ENCODE measurements around the gene AQP2. TPM values are rescaled to one million over a fixed set of nuclear protein-coding genes. Genes with fewer than 3 reads are reported as not detected.

Gene AQP2
- total and polyA plus RNA-seq, 2 donors from 2014 or later = 122 to 666 TPM

DNA sequence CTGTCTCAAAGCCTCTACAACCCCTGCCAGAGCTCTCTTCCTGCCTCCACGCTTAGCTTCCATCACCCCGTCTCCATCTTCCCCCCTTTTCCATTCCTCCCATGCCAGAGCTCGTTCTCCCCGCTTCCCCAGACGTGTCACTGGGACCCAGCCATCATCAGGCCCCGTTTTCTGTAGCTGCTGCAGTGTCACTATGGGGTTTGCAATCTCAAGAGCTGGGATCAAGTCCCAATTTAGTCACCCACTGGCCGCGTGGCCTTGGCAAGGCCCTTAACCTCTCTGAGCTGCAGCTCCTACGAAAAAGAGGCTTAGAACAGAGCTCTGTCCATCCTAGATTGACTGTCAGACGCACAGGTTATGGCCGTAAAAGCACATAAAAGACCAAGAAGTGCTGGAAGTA is 45.9 kb upstream of the AQP2 start:
- Histone ChIP-seq H3K27me3 (ENCODE audit: control insufficient read depth, insufficient read depth, low read length) (no peaks in the 10 kb centered on the region), H3K9me3 (ENCODE audit: control insufficient read depth in 2 of 3, insufficient read depth in 1 of 3, low read length in 3 of 3) (no peaks in the 10 kb centered on the region), H3K36me3 (ENCODE audit: control insufficient read depth in 2 of 3, insufficient read depth in 3 of 3, low read length in 3 of 3) (no peaks in the 10 kb centered on the region), H3K4me3 (ENCODE audit: low read length in 3 of 3) (no peak overlapping the region), H3K27ac (ENCODE audit: low read depth in 2 of 2, low read length in 2 of 2) (no peak overlapping the region), H3K4me1 (ENCODE audit: control insufficient read depth in 2 of 3, insufficient read depth in 2 of 3, low read depth in 1 of 3, low read length in 3 of 3) (peaks cover 0 to 6% (median 0%) of the 10 kb centered on the region in 3 donors), H3K9ac (ENCODE audit: low read length in 3 of 3) (no peak overlapping the region)
- FAIRE-seq = no peak
- intact Hi-C loops (cut with DNase I) = no loop called here
- peak in 1 of 5 donors; percentile 24 for DNase-seq
- TF ChIP-seq, protein P1, sequence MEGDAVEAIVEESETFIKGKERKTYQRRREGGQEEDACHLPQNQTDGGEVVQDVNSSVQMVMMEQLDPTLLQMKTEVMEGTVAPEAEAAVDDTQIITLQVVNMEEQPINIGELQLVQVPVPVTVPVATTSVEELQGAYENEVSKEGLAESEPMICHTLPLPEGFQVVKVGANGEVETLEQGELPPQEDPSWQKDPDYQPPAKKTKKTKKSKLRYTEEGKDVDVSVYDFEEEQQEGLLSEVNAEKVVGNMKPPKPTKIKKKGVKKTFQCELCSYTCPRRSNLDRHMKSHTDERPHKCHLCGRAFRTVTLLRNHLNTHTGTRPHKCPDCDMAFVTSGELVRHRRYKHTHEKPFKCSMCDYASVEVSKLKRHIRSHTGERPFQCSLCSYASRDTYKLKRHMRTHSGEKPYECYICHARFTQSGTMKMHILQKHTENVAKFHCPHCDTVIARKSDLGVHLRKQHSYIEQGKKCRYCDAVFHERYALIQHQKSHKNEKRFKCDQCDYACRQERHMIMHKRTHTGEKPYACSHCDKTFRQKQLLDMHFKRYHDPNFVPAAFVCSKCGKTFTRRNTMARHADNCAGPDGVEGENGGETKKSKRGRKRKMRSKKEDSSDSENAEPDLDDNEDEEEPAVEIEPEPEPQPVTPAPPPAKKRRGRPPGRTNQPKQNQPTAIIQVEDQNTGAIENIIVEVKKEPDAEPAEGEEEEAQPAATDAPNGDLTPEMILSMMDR (IDR thresholded peaks at IDR 0.05; ENCODE audit: borderline replicate concordance, extremely low read depth, insufficient read depth) = no peak

DNA sequence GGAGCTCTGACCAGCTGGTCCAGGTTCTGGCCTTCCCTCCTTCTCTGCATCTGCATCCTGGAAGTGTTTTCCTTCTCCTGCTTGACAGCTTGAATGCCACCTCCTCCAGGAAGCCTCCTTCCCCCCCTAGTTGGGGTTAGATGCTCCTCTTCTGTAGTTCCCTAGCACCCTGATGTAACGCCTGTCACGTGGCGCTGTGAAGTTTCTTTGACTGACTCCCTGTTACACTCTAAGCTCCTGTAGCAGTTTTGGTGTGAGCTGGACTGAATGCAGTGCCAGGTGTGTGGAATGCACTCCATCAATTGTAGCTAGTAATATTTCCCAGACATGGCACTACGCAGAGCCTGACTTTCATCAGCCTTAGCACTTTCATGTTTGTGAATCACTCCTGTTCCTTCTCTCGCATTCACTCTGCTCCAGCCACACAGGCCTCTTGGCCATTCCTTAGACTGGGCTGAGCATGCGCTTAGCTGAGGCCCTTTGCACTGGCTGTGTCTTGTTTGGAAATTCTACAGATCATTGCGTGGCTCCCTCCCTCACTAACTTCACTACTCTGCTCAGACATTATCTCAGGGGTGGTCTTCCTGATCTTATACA is 44.7 kb upstream of the AQP2 start:
- H3K9ac ChIP-seq (ENCODE audit: low read length in 3 of 3) = no peak overlapping the region
- intact Hi-C loops (cut with DNase I) = no loop called here

DNA sequence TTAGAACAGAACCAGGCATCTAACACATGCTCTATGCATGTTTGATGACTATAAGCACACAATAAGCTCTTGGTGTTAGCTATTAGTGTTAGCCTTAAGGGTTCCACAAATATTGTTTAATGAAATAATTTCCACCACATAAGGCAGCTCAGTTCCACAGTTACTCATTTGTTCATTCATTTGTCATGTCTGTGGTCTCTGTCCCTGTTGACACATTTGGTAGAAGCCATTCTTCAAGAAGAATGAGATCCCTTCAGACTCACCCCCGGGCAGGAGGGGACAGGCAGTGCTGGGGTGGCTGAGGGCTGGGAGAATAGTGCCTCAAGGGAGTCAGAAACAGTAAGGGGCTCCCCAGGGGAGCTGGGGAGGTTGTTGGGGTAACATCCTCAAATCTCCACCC is 43.2 kb upstream of the AQP2 start:
- no peak overlapping the region for H3K9ac ChIP-seq (ENCODE audit: low read length in 3 of 3)
- H3K9me3 ChIP-seq (ENCODE audit: control insufficient read depth in 2 of 3, insufficient read depth in 1 of 3, low read length in 3 of 3) = no peaks in the 10 kb centered on the region
- no peaks in the 10 kb centered on the region for H3K36me3 ChIP-seq (ENCODE audit: control insufficient read depth in 2 of 3, insufficient read depth in 3 of 3, low read length in 3 of 3)
- DNase-seq (peak in 1 of 5 donors; percentile 26), FAIRE-seq (no peak)
- no peak overlapping the region for H3K27ac ChIP-seq (ENCODE audit: low read depth in 2 of 2, low read length in 2 of 2)
- intact Hi-C loops (cut with DNase I) = no loop called here
- H3K4me1 ChIP-seq (ENCODE audit: control insufficient read depth in 2 of 3, insufficient read depth in 2 of 3, low read depth in 1 of 3, low read length in 3 of 3) = peaks cover 0 to 6% (median 0%) of the 10 kb centered on the region in 3 donors
- no peaks in the 10 kb centered on the region for H3K27me3 ChIP-seq (ENCODE audit: control insufficient read depth, insufficient read depth, low read length)
- TF ChIP-seq, protein P1 (IDR thresholded peaks at IDR 0.05; ENCODE audit: borderline replicate concordance, extremely low read depth, insufficient read depth) = no peak
- no peak overlapping the region for H3K4me3 ChIP-seq (ENCODE audit: low read length in 3 of 3)

More for the DNA sequence above, 44.7 kb upstream of the AQP2 start:
- DNase-seq (peak in 1 of 5 donors; percentile 6), FAIRE-seq (no peak)
- H3K4me1 ChIP-seq (ENCODE audit: control insufficient read depth in 2 of 3, insufficient read depth in 2 of 3, low read depth in 1 of 3, low read length in 3 of 3) = peaks cover 0 to 6% (median 0%) of the 10 kb centered on the region in 3 donors
- no peaks in the 10 kb centered on the region for H3K9me3 ChIP-seq (ENCODE audit: control insufficient read depth in 2 of 3, insufficient read depth in 1 of 3, low read length in 3 of 3)
- H3K27me3 ChIP-seq (ENCODE audit: control insufficient read depth, insufficient read depth, low read length) = no peaks in the 10 kb centered on the region
- H3K27ac ChIP-seq (ENCODE audit: low read depth in 2 of 2, low read length in 2 of 2) = no peak overlapping the region
- H3K36me3 ChIP-seq (ENCODE audit: control insufficient read depth in 2 of 3, insufficient read depth in 3 of 3, low read length in 3 of 3) = no peaks in the 10 kb centered on the region
- no peak overlapping the region for H3K4me3 ChIP-seq (ENCODE audit: low read length in 3 of 3)
- TF ChIP-seq, protein P1 (IDR thresholded peaks at IDR 0.05; ENCODE audit: borderline replicate concordance, extremely low read depth, insufficient read depth) = no peak
